PC-3 (cell line): ENCODE results near the gene NTS.

Experiments used
- EZH2 ChIP-seq: fragments of 300-600 bp; sonication (generic); IDR thresholded peaks from one replicate; pipeline ENCODE4 v1.6.1; 2017; ENCODE audit warnings: antibody characterized with exemption, mild to moderate bottlenecking, low read length; ENCODE audit not compliant: unreplicated experiment
- EZH2phosphoT487 ChIP-seq: fragments of 300-600 bp; sonication (generic); IDR thresholded peaks from 2 replicates; pipeline ENCODE4 v1.6.1; 2018; ENCODE audit warnings: mild to moderate bottlenecking, antibody characterized with exemption, low read length, borderline replicate concordance
- TF ChIP-seq, protein P1 (sequence below): fragments of 300-600 bp; sonication (generic); conservative IDR thresholded peaks from 2 replicates; pipeline ENCODE4 v1.5.1; 2017; ENCODE audit warnings: antibody characterized with exemption, low read depth, mild to moderate bottlenecking, low read length

DNA sequence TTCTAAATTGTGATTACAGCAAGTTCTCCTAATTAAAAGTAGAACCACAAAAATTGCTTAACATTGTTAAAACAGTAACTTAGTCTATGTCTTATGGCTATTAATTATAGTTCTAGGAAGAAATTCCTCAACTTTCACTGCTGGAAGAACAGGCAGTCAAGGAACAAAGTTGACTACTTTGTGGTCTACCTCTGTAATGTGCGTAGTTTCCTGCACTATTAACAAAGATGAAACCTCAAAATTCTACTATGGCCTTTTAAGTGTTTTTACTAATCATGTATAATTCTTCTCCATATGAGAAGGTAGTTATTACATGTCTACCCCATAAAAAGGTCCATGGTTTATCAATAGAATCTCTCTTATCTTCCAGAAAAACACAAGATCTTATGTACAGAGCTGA lies 45.5 kb upstream of the NTS start:
- TF ChIP-seq, protein P1, sequence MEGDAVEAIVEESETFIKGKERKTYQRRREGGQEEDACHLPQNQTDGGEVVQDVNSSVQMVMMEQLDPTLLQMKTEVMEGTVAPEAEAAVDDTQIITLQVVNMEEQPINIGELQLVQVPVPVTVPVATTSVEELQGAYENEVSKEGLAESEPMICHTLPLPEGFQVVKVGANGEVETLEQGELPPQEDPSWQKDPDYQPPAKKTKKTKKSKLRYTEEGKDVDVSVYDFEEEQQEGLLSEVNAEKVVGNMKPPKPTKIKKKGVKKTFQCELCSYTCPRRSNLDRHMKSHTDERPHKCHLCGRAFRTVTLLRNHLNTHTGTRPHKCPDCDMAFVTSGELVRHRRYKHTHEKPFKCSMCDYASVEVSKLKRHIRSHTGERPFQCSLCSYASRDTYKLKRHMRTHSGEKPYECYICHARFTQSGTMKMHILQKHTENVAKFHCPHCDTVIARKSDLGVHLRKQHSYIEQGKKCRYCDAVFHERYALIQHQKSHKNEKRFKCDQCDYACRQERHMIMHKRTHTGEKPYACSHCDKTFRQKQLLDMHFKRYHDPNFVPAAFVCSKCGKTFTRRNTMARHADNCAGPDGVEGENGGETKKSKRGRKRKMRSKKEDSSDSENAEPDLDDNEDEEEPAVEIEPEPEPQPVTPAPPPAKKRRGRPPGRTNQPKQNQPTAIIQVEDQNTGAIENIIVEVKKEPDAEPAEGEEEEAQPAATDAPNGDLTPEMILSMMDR, result no peak
- TF ChIP-seq EZH2phosphoT487 (no peak), EZH2 (no peak)
